Neutrophil (primary cell): Measurements from ENCODE around the gene SUGCT.
"Not testable (repeated sequence)": the region's sequence is repeated elsewhere in the genome, so short reads cannot be mapped to it uniquely, and the experiment has no call there.

Experiments used
- H3K27ac ChIP-seq: fragments of 200-600 bp; sonication (generic); 2 replicates; pipeline ENCODE4 v1.5.1; 2016; ENCODE audit warnings: mild to moderate bottlenecking, moderate library complexity
- H3K27me3 ChIP-seq: fragments of 200-600 bp; sonication (generic); 2 replicates; pipeline ENCODE4 v1.6.0; 2016; ENCODE audit warnings: mild to moderate bottlenecking
- H3K36me3 ChIP-seq: fragments of 200-600 bp; sonication (generic); 2 replicates; pipeline ENCODE4 v1.5.1; 2017
- H3K4me1 ChIP-seq, 2 experiments: fragments of 200-600 bp in 1 of 2; sonication (generic) in 1 of 2; 1 replicate in 1 of 2; 2 replicates in 1 of 2; pipeline versions ENCODE4 v1.5.1 to v1.6.1; 2013 to 2016; ENCODE audit warnings: low read depth in 1 of 2, low read length in 1 of 2, mild to moderate bottlenecking in 1 of 2, moderate library complexity in 1 of 2; ENCODE audit not compliant: control insufficient read depth in 1 of 2, insufficient read depth in 1 of 2
- H3K4me3 ChIP-seq, 2 experiments: fragments of 200-600 bp in 1 of 2; sonication (generic) in 1 of 2; 1 replicate in 1 of 2; 2 replicates in 1 of 2; pipeline ENCODE4 v1.5.1; 2013 to 2016; ENCODE audit warnings: low read depth in 1 of 2, low read length in 1 of 2, mild to moderate bottlenecking in 1 of 2, moderate library complexity in 1 of 2
- H3K9me3 ChIP-seq: fragments of 200-600 bp; sonication (generic); 2 replicates; pipeline ENCODE4 v1.5.1; 2016
- CTCF ChIP-seq: fragments of 200-600 bp; sonication (generic); IDR thresholded peaks from 2 replicates; pipeline ENCODE4 v1.5.1; 2016; ENCODE audit warnings: antibody characterized with exemption

Gene SUGCT

GRCh38 chr7:40621592-40621998 is 486.8 kb downstream of the SUGCT start:
- Histone ChIP-seq H3K36me3 (no peaks in the 10 kb centered on the region), H3K4me1 (no peaks in the 10 kb centered on the region), H3K27me3 (no peaks in the 10 kb centered on the region), H3K9me3 (no peaks in the 10 kb centered on the region), H3K27ac (no peak overlapping the region), H3K4me3 (no peak overlapping the region)
- TF ChIP-seq CTCF: no peak

GRCh38 chr7:40622941-40623501 is 488.2 kb downstream of the SUGCT start:
- H3K4me1 ChIP-seq: no peaks in the 10 kb centered on the region
- no peak overlapping the region for H3K4me3 ChIP-seq
- no peaks in the 10 kb centered on the region for H3K27me3 ChIP-seq
- no peaks in the 10 kb centered on the region for H3K36me3 ChIP-seq
- no peak overlapping the region for H3K27ac ChIP-seq
- no peak for TF ChIP-seq CTCF
- H3K9me3 ChIP-seq: no peaks in the 10 kb centered on the region

GRCh38 chr7:40623863-40624262 is 489.1 kb downstream of the SUGCT start:
- Histone ChIP-seq H3K36me3 (no peaks in the 10 kb centered on the region), H3K9me3 (no peaks in the 10 kb centered on the region), H3K4me3 (no peak overlapping the region), H3K27me3 (no peaks in the 10 kb centered on the region), H3K4me1 (no peaks in the 10 kb centered on the region), H3K27ac (no peak overlapping the region)
- TF ChIP-seq CTCF: no peak

GRCh38 chr7:40627361-40627760 is 492.6 kb downstream of the SUGCT start:
- not testable (repeated sequence) for H3K4me3 ChIP-seq, H3K27ac ChIP-seq, H3K36me3 ChIP-seq, H3K9me3 ChIP-seq, H3K4me1 ChIP-seq, H3K27me3 ChIP-seq

GRCh38 chr7:40629891-40630290 is 495.1 kb downstream of the SUGCT start:
- H3K4me3 ChIP-seq: no peak overlapping the region
- no peak for TF ChIP-seq CTCF
- H3K27ac ChIP-seq: no peak overlapping the region
- H3K9me3 ChIP-seq: no peaks in the 10 kb centered on the region
- H3K36me3 ChIP-seq: no peaks in the 10 kb centered on the region
- H3K4me1 ChIP-seq: no peaks in the 10 kb centered on the region
- no peaks in the 10 kb centered on the region for H3K27me3 ChIP-seq

GRCh38 chr7:40634118-40634517 is 499.3 kb downstream of the SUGCT start:
- Histone ChIP-seq H3K27me3 (no peaks in the 10 kb centered on the region), H3K9me3 (no peaks in the 10 kb centered on the region), H3K36me3 (no peaks in the 10 kb centered on the region), H3K4me3 (no peak overlapping the region), H3K27ac (no peak overlapping the region), H3K4me1 (no peaks in the 10 kb centered on the region)
- TF ChIP-seq CTCF: no peak
